MM.1S (cell line): Measurements from ENCODE around the gene FAM124A.

Experiments used
- DNase-seq: peaks from one replicate; pipeline ENCODE4 v3.0.0-alpha.2; 2015
- H2AFZ ChIP-seq: fragments of 300-600 bp; sonication (generic); 2 replicates; pipeline ENCODE4 v1.6.0; 2016; ENCODE audit warnings: antibody characterized with exemption, low read length
- H3F3A ChIP-seq: fragments of 300-600 bp; sonication (generic); 2 replicates; pipeline ENCODE4 v1.6.1; 2016; ENCODE audit warnings: mild to moderate bottlenecking, antibody characterized with exemption, low read length, moderate library complexity, mixed read lengths; ENCODE audit not compliant: insufficient read depth
- H3K27ac ChIP-seq: fragments of 300-600 bp; sonication (generic); 2 replicates; pipeline ENCODE4 v1.5.1; 2016; ENCODE audit warnings: mild to moderate bottlenecking, low read length
- H3K27me3 ChIP-seq: fragments of 300-600 bp; sonication (generic); replicated peaks from 2 replicates; pipeline ENCODE4 v1.6.0; 2016; ENCODE audit warnings: low read length; ENCODE audit not compliant: insufficient read depth
- H3K36me3 ChIP-seq: fragments of 300-600 bp; sonication (generic); replicated peaks from 2 replicates; pipeline ENCODE4 v1.6.1; 2016; ENCODE audit warnings: mild to moderate bottlenecking, low read length, mixed read lengths; ENCODE audit not compliant: insufficient read depth
- H3K4me1 ChIP-seq: fragments of 300-600 bp; sonication (generic); 2 replicates; pipeline ENCODE4 v1.6.1; 2016; ENCODE audit warnings: low read length, mixed read lengths
- H3K4me2 ChIP-seq: fragments of 300-600 bp; sonication (generic); 2 replicates; pipeline ENCODE4 v1.6.0; 2016; ENCODE audit warnings: low read depth, low read length
- H3K4me3 ChIP-seq: fragments of 300-600 bp; sonication (generic); 2 replicates; pipeline ENCODE4 v1.5.1; 2016; ENCODE audit warnings: low read length, mixed read lengths
- H3K79me2 ChIP-seq: fragments of 300-600 bp; sonication (generic); 2 replicates; pipeline ENCODE4 v1.6.1; 2016; ENCODE audit warnings: mixed run types, low read length, mixed read lengths
- H3K9ac ChIP-seq: fragments of 300-600 bp; sonication (generic); 2 replicates; pipeline ENCODE4 v1.6.1; 2016; ENCODE audit warnings: low read length, mixed read lengths
- H3K9me2 ChIP-seq: fragments of 300-600 bp; sonication (generic); replicated peaks from 2 replicates; pipeline ENCODE4 v1.6.1; 2016; ENCODE audit warnings: mild to moderate bottlenecking, low read length, mixed read lengths; ENCODE audit not compliant: insufficient read depth
- H3K9me3 ChIP-seq: fragments of 300-600 bp; sonication (generic); replicated peaks from 2 replicates; pipeline ENCODE4 v1.6.1; 2016; ENCODE audit warnings: mild to moderate bottlenecking, low read length, mixed read lengths; ENCODE audit not compliant: insufficient read depth
- H4K20me1 ChIP-seq: fragments of 300-600 bp; sonication (generic); 2 replicates; pipeline ENCODE4 v1.6.1; 2016; ENCODE audit warnings: mild to moderate bottlenecking, low read length, moderate library complexity, mixed read lengths; ENCODE audit not compliant: insufficient read depth
- CTCF ChIP-seq: fragments of 300-600 bp; sonication (generic); IDR thresholded peaks from 2 replicates; pipeline ENCODE4 v1.5.1; 2016; ENCODE audit warnings: antibody characterized with exemption, low read length, mixed read lengths
- EZH2 ChIP-seq: fragments of 300-600 bp; sonication (generic); optimal IDR thresholded peaks from 2 replicates; pipeline ENCODE3; 2017; ENCODE audit warnings: low read depth, mild to moderate bottlenecking, antibody characterized with exemption, low read length, mixed read lengths
- EZH2phosphoT487 ChIP-seq: fragments of 300-600 bp; sonication (generic); IDR thresholded peaks from 2 replicates; pipeline ENCODE4 v1.6.1; 2018; ENCODE audit warnings: antibody characterized with exemption, low read length

Gene FAM124A

DNA sequence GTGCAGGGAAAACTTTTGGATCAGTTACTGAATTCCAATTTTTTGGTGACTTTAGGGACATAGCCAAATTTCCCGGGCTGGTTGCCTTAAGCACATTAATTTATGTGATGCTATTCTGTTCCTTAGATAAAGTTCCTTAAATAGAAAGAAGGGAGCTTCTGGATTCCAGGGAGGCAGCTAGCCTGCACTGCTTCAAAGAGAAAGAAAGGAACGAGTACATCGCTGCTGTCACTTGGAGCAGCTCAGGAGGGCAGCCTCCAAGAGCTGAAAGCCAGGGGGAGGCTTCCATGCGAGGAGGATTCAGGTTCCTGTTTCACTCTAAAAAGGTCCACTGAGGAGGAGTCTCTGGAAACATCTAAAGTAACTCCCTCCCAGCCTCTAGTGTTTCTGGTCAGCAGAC is 55.7 kb downstream of the FAM124A start:
- H3K27ac ChIP-seq: no peak overlapping the region
- no peaks in the 10 kb centered on the region for H3K9me2 ChIP-seq
- no peaks in the 10 kb centered on the region for H3K9me3 ChIP-seq
- H3K27me3 ChIP-seq: no peaks in the 10 kb centered on the region
- no peaks in the 10 kb centered on the region for H3K4me1 ChIP-seq
- no peaks in the 10 kb centered on the region for H4K20me1 ChIP-seq
- H3F3A ChIP-seq: no peaks in the 10 kb centered on the region
- H3K36me3 ChIP-seq: no peaks in the 10 kb centered on the region
- H3K79me2 ChIP-seq: no peaks in the 10 kb centered on the region
- no peak overlapping the region for H3K4me2 ChIP-seq
- no peak for TF ChIP-seq EZH2
- no peak for TF ChIP-seq CTCF
- TF ChIP-seq EZH2phosphoT487: no peak
- H3K4me3 ChIP-seq: no peak overlapping the region
- no peak overlapping the region for H3K9ac ChIP-seq
- H2AFZ ChIP-seq: no peak overlapping the region
- no peak for DNase-seq

DNA sequence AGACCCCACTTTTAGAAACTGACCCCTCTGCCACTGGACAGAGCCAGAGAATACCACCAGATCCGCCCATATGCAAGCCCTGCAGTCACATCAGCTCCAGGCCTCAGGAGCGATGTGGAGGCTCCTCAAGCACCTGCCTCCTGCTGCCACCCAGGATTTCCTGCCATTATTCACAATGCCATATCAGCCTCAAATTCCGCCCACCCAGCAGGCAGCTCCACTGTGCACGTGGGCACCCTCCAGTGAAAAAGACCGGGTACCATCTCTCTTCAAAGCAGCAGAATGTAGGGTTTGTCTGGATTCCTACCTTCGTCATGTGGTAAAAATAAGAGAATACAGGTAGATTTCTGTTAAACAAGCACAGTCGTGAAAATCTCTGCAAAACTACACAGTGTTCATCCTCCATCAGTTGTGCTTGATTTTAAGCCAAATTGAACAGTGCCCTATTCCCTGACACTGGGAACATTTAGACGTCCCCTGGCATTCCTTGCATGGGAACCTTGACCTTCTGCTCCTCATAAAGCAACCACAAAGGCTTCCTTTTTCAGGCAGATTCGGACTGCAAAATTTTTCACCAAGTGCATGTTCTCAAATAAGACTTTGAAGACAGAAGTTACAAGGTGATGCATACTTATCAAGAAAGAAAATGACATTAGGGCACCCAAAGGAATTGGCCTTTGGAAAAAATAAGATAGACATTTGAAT is 56.4 kb downstream of the FAM124A start:
- Histone ChIP-seq H3K9ac (no peak overlapping the region), H3K4me1 (no peaks in the 10 kb centered on the region), H3K4me2 (no peak overlapping the region), H3K4me3 (no peak overlapping the region), H3K79me2 (no peaks in the 10 kb centered on the region), H3K27me3 (no peaks in the 10 kb centered on the region), H3K9me3 (no peaks in the 10 kb centered on the region), H4K20me1 (no peaks in the 10 kb centered on the region), H3K27ac (no peak overlapping the region), H2AFZ (no peak overlapping the region), H3F3A (no peaks in the 10 kb centered on the region), H3K9me2 (no peaks in the 10 kb centered on the region), H3K36me3 (no peaks in the 10 kb centered on the region)
- TF ChIP-seq EZH2phosphoT487 (no peak), EZH2 (no peak), CTCF (no peak)
- DNase-seq: no peak

DNA sequence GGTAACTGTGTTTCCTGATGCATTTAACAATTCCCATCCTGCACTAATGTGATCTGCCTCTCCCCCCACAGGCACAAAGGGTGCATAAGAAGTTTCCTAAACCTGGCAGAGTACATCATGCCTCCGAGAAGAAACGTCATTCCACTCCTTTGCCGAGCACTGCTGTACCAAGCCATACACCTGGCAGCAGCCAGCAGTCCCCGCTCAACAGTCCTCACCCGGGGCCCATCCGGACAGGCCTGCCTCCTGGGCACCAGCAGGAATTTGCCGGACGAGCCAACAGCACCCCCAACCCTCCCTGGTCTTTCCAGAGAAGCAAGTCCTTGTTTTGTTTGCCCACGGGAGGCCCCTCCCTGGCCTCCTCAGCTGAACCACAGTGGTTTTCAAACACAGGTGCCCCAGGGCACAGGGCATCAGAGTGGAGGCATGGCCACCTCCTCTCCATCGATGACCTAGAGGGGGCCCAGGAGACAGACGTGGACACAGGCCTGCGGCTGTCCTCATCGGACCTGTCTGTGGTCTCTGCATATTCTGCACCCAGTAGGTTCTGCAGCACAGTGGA is 58.3 kb downstream of the FAM124A start:
- Histone ChIP-seq H3K79me2 (no peaks in the 10 kb centered on the region), H3K36me3 (no peaks in the 10 kb centered on the region), H3K4me3 (no peak overlapping the region), H3K9ac (no peak overlapping the region), H4K20me1 (no peaks in the 10 kb centered on the region), H3K9me3 (no peaks in the 10 kb centered on the region), H3K4me2 (no peak overlapping the region), H3K9me2 (no peaks in the 10 kb centered on the region), H2AFZ (no peak overlapping the region), H3K27ac (no peak overlapping the region), H3F3A (no peaks in the 10 kb centered on the region), H3K4me1 (no peaks in the 10 kb centered on the region), H3K27me3 (no peaks in the 10 kb centered on the region)
- no peak for DNase-seq
- TF ChIP-seq EZH2phosphoT487: no peak
- no peak for TF ChIP-seq EZH2
- no peak for TF ChIP-seq CTCF
